SK-N-MC (cell line): ENCODE results near the gene EGFL7.

Experiments
- EZH2 ChIP-seq: fragments of 200-600 bp; sonication (generic); IDR thresholded peaks from one replicate; pipeline ENCODE4 v1.6.1; 2017; ENCODE audit warnings: antibody characterized with exemption
- POLR2AphosphoS5 ChIP-seq: IDR thresholded peaks from 2 replicates; pipeline ENCODE4 v1.6.1; 2012; ENCODE audit warnings: mild to moderate bottlenecking, low read depth, low read length, borderline replicate concordance

DNA sequence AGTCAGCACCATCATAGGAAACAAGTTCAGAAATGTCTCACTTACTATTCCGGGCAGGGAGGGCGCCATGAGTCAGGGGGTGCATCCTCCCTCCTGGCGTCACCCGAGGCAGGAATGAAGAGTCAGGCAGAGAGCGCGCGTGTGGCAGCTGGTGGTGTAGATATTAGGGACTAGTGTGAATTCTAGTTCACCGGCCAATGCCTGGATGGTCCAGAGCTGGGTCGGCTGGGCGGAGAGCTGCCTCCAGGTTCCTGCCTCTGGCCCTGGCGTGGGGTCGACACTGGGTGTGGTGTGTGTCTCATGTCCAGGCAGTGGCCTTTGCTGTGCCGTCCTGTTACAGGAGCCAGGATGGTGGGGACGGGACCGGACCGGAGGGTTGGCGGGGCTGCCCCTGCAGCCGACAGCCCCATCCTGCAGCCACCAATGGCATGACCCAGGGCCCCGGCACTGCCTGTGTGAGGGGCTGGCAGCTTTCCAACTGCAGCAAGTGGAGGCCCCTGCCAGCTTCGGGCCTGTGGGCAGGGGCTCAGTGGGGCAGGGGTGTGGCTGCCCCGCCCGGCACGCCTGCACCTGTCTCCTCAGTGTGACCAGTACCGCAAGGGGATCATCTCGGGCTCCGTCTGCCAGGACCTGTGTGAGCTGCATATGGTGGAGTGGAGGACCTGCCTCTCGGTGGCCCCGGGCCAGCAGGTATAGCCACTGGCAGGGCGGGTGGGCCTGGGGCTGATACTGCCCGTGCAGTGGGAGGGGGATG is 58.8 kb downstream of the EGFL7 start:
- TF ChIP-seq POLR2AphosphoS5 (peak; percentile 43; the same call in 1 of the 2 replicates), EZH2 (no peak)
